ENCODE measurements around the gene EHMT1.

The EHMT1 gene

GRCh38 chr9:137820161-137820855 lies 201.5 kb downstream of the EHMT1 start:
- H3K4me3 ChIP-seq, result no peak overlapping the region
- H3K4me1 ChIP-seq, result no peaks in the 10 kb centered on the region
- intact Hi-C loops (cut with DNase I; ENCODE audit: low total_unique reads), result no loop called here
- H3K27ac ChIP-seq, result no peak overlapping the region
- TF ChIP-seq CTCF (IDR thresholded peaks at IDR 0.05), result no peak
- DNase-seq, result no peak
- H3K36me3 ChIP-seq, result peaks cover 79 to 84% (median 81%) of the 10 kb centered on the region in 3 donors
- no peaks in the 10 kb centered on the region for H3K27me3 ChIP-seq
- H3K9me3 ChIP-seq, result peaks cover 0 to 10% (median 0%) of the 10 kb centered on the region in 3 donors

GRCh38 chr9:137823986-137824771 lies 205.4 kb downstream of the EHMT1 start:
- intact Hi-C loops (cut with DNase I; ENCODE audit: low total_unique reads), result no loop called here
- H3K36me3 ChIP-seq, result peaks cover 65 to 90% (median 80%) of the 10 kb centered on the region in 3 donors

GRCh38 chr9:137825324-137825989 lies 206.7 kb downstream of the EHMT1 start:
- H3K27ac ChIP-seq, result no peak overlapping the region
- H3K4me3 ChIP-seq, result no peak overlapping the region
- no peaks in the 10 kb centered on the region for H3K27me3 ChIP-seq
- peaks cover 56 to 84% (median 70%) of the 10 kb centered on the region in 3 donors for H3K36me3 ChIP-seq
- H3K4me1 ChIP-seq, result no peaks in the 10 kb centered on the region
- intact Hi-C loops (cut with DNase I; ENCODE audit: low total_unique reads), result no loop called here
- no peak for DNase-seq
- H3K9me3 ChIP-seq, result peaks cover 0 to 10% (median 0%) of the 10 kb centered on the region in 3 donors
- no peak for TF ChIP-seq CTCF (IDR thresholded peaks at IDR 0.05)

More at GRCh38 chr9:137823986-137824771, 205.4 kb downstream of the EHMT1 start:
- Histone ChIP-seq H3K9me3 (peaks cover 0 to 10% (median 0%) of the 10 kb centered on the region in 3 donors), H3K4me1 (no peaks in the 10 kb centered on the region), H3K4me3 (no peak overlapping the region), H3K27me3 (no peaks in the 10 kb centered on the region), H3K27ac (no peak overlapping the region)
- TF ChIP-seq CTCF (IDR thresholded peaks at IDR 0.05), result no peak
- DNase-seq, result no peak

- no peaks in the 10 kb centered on the region for H3K4me1 ChIP-seq
- H3K27ac ChIP-seq, result no peak overlapping the region
- DNase-seq, result no peak
- TF ChIP-seq CTCF (IDR thresholded peaks at IDR 0.05), result no peak
- intact Hi-C loops (cut with DNase I; ENCODE audit: low total_unique reads), result no loop called here
- H3K9me3 ChIP-seq, result no peaks in the 10 kb centered on the region
- H3K4me3 ChIP-seq, result no peak overlapping the region
- H3K36me3 ChIP-seq, result peaks cover 39 to 83% (median 55%) of the 10 kb centered on the region in 3 donors
- H3K27me3 ChIP-seq, result no peaks in the 10 kb centered on the region
Observed at GRCh38 chr9:137827908-137828526, 209.2 kb downstream of the EHMT1 start.

- H3K27me3 ChIP-seq, result no peaks in the 10 kb centered on the region
- no peaks in the 10 kb centered on the region for H3K4me1 ChIP-seq
- H3K4me3 ChIP-seq, result no peak overlapping the region
- H3K9me3 ChIP-seq, result no peaks in the 10 kb centered on the region
- DNase-seq, result no peak
- peaks cover 39 to 87% (median 62%) of the 10 kb centered on the region in 3 donors for H3K36me3 ChIP-seq
- intact Hi-C loops (cut with DNase I; ENCODE audit: low total_unique reads), result no loop called here
- no peak overlapping the region for H3K27ac ChIP-seq
- no peak for TF ChIP-seq CTCF (IDR thresholded peaks at IDR 0.05)
Observed at GRCh38 chr9:137828527-137829259, 209.9 kb downstream of the EHMT1 start.

Data from tibial artery (tissue), 4 donors.